Pancreas (tissue), 10 donors: Measurements from ENCODE around the gene PCDH1. TPM values are rescaled to one million over a fixed set of nuclear protein-coding genes. Genes with fewer than 3 reads are reported as not detected.
A peak's percentile ranks its signal among the peaks of the same experiment; 100 is the strongest.

Source experiments
- ATAC-seq, 4 donors: fragments of 200-7000 bp; cut with Tn5 transposase; one replicate each; pipeline versions ENCODE4 v1.8.0 to v1.9.1; 2020; ENCODE audit warnings: mild to moderate bottlenecking in 4 of 4, moderate library complexity in 4 of 4
- DNase-seq, 6 donors: peaks; one replicate each; pipeline ENCODE4 v3.0.0-alpha.2; 2020
- FAIRE-seq: peaks from 2 replicates; lab custom pipeline; 2012; peaks lifted over from hg19 to GRCh38; lab: Jason Lieb, UNC
- H3K27ac ChIP-seq, 4 donors: fragments of 200-600 bp; sonication (generic); 1 replicate in 3 of 4; 2 replicates in 1 of 4; pipeline versions ENCODE4 v1.5.0 to v1.8.0; 2020
- H3K27me3 ChIP-seq, 4 donors: fragments of 200-600 bp; one replicate each; pipeline ENCODE4 v1.8.0; 2021
- H3K36me3 ChIP-seq, 3 donors: fragments of 200-600 bp; sonication (generic) in 1 of 3; one replicate each; pipeline versions ENCODE4 v1.5.0 to v1.8.0; 2020 to 2021
- H3K4me1 ChIP-seq, 3 donors: fragments of 200-600 bp; one replicate each; pipeline ENCODE4 v1.8.0; 2021
- H3K4me3 ChIP-seq, 4 donors: fragments of 200-600 bp; sonication (generic) in 2 of 4; one replicate each; pipeline versions ENCODE4 v1.5.0 to v1.8.0; 2020 to 2021
- H3K9me3 ChIP-seq, 4 donors: fragments of 200-600 bp; one replicate each; pipeline ENCODE4 v1.8.0; 2021
- CTCF ChIP-seq, 4 donors: fragments of 200-600 bp; sonication (generic) in 3 of 4; IDR thresholded peaks; one replicate each; pipeline versions ENCODE4 v1.5.0 to v1.8.0; 2021; ENCODE audit warnings: antibody characterized with exemption in 4 of 4
- WGBS, 2 donors: extraction: QIAGEN DNeasy Blood & Tissue Kit; methylation state at CpG; one replicate each; pipeline ENCODE4 v1.1.7; 2013; 5-methylcytosine and 5-hydroxymethylcytosine counted together
- intact Hi-C, 3 donors: fragments of 100-400 bp; cut with DNase I; formaldehyde crosslinking; loops; one replicate each; pipeline versions ENCODE4 v1.11.1 to v1.14.2; 2022
- polyA plus RNA-seq, 2 donors: library from polyadenylated mRNA; stranded (reverse); fragments of 200-250 nt; gene quantifications; one replicate each; pipeline ENCODE4 v1.2.3, GENCODE V29; 2013
- total RNA-seq, 6 donors: library from RNA; stranded (reverse); fragmentation: NEBNext Ultra II Directional in 4 of 6; extraction: Animal tissue kit (Norgen Biotek cat#: 25700) in 4 of 6; gene quantifications; one replicate each; pipeline versions ENCODE4 v1.2.1 to v1.2.4, GENCODE V29; 2021 to 2023
- donor health status: healthy with polysubstance abuse.
- donor health status: DM: no; HTN: no; CAD: no; lungs with moderate emphysema.
- donor health status: DM: no; HTN: no; CAD: no.
- donor health status: control.
- donor health status: control.
- donor health status: Bipolar disorder and iron deficiency.
- donor health status: DM: yes; HTN: yes; CAD: no.
- donor health status: DM: no; HTN: no; CAD: no.
- donor health status: DM: no; HTN: no; CAD: no.
- donor health status: DM: yes; HTN: yes; CAD: no.

Gene PCDH1
- total and polyA plus RNA-seq, 8 donors: 6.8 to 30.7 (median 13.4) TPM

DNA sequence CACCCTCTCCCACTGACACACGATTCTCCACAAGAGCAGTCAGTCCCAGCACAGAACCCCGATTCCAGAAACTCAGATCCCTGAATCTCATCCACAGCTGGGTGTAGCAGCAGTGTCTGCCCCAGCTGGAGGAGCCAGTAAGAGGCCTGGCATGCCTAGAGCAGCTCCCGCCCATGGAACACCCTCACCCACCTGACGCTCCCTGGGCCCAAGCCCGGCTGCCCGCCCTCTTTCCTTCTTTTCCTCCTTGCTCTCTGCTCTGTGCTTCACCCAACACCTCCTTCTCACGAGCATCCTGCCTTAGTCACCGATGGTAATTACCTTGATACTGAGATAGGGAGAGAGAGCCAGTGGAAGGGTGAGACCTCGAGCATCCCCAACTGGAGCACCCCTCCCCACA is 8.7 kb downstream of the PCDH1 start:
- DNase-seq: peak in 1 of 6 donors; percentile 43
- Histone ChIP-seq H3K36me3 (peaks cover 0 to 12% (median 3%) of the 10 kb centered on the region in 3 donors), H3K4me1 (peaks cover 14 to 15% (median 15%) of the 10 kb centered on the region in 3 donors), H3K4me3 (no peak overlapping the region), H3K9me3 (no peaks in the 10 kb centered on the region), H3K27me3 (no peaks in the 10 kb centered on the region), H3K27ac (no peak overlapping the region)
- ATAC-seq: peak in 2 of 4 donors; percentile 14 to 25
- FAIRE-seq: no peak
- intact Hi-C loops: no loop called here
- 87 to 89% methylated on average over 9 of the region's 9 CpGs for WGBS, 2 donors
- TF ChIP-seq CTCF (IDR thresholded peaks at IDR 0.05): no peak

DNA sequence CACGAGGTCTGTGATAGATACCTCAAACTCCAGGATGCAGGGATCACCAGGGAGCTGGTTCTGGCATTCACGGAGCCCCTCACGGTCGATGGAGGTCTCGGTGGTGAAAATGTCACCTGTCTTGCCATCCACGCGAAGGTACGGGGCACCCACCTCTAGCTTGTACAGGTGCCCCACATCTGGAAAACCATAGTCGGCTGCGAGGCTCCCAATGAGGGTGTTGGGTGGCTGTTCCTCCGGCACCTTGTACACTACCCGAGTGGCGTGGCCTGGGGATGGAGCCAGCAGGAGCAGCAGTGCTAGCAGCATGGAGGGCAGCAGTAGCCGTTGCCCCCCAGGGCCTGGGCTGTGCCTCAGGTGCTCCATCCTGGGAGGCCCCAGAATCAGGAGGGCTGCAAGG is 9.2 kb downstream of the PCDH1 start:
- DNase-seq: peak in 1 of 6 donors; percentile 42
- Histone ChIP-seq H3K36me3 (peaks cover 0 to 13% (median 3%) of the 10 kb centered on the region in 3 donors), H3K27ac (no peak overlapping the region), H3K4me3 (no peak overlapping the region), H3K4me1 (peaks cover 9 to 10% (median 10%) of the 10 kb centered on the region in 3 donors), H3K27me3 (no peaks in the 10 kb centered on the region), H3K9me3 (no peaks in the 10 kb centered on the region)
- intact Hi-C loops: no loop called here
- 92% methylated on average over 14 of the region's 14 CpGs for WGBS, 2 donors
- FAIRE-seq: no peak
- TF ChIP-seq CTCF (IDR thresholded peaks at IDR 0.05): no peak
- ATAC-seq: no peak

DNA sequence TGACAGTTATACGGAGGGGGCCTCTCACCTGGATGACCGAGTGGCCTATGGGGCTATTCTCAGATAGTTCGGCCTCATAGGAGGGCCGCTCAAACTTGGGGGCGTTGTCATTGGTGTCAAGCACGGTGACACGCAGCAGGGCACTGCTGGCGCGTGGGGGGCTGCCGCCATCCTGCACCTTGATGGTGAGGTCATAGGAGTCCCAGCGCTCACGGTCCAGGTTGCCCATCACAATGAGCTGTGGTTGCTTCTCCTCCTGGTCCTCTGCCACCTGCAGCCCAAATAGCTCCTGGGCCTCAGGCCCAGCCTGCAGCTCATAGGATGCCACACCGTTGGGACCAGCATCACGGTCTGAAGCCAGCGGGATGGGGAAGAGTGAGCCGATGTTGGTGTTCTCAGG is 9.7 kb downstream of the PCDH1 start:
- intact Hi-C loops: no loop called here
- ATAC-seq: no peak
- Histone ChIP-seq H3K36me3 (peaks cover 3 to 18% (median 3%) of the 10 kb centered on the region in 3 donors), H3K4me1 (peaks cover 5 to 7% (median 6%) of the 10 kb centered on the region in 3 donors), H3K4me3 (no peak overlapping the region), H3K27me3 (no peaks in the 10 kb centered on the region), H3K9me3 (no peaks in the 10 kb centered on the region), H3K27ac (no peak overlapping the region)
- FAIRE-seq: no peak
- WGBS, 2 donors: 93 to 97% methylated on average over 16 of the region's 16 CpGs
- TF ChIP-seq CTCF (IDR thresholded peaks at IDR 0.05): no peak
- peak in 2 of 6 donors; percentile 12 to 45 for DNase-seq

DNA sequence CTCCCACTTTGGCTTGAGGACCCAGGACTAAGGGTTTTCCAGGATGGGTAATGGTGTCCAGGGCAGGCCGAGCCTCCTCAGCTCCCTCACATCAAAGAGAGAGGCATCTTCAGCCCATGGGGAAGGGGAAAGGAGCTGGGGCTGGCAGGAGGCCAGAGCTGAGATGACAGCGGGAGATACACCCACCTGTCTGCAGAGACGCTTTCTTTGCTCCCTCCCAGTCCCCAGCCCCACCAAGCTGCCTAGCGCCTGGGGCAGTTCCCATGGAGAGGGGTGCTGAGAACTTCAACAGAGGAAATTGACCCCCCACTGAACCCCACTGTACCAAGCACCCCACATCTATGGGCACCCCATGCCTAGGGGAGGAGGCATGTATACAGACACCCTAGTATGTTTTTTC is 10.6 kb downstream of the PCDH1 start:
- intact Hi-C loops: no loop called here
- ATAC-seq (no peak), FAIRE-seq (no peak), DNase-seq (peak in 1 of 6 donors; percentile 57)
- Histone ChIP-seq H3K4me1 (peaks cover 5 to 7% (median 6%) of the 10 kb centered on the region in 3 donors), H3K9me3 (no peaks in the 10 kb centered on the region), H3K27ac (peak overlapping the region in 2 of 4 donors; percentile 76 to 84), H3K4me3 (no peak overlapping the region), H3K36me3 (peaks cover 3 to 18% (median 3%) of the 10 kb centered on the region in 3 donors), H3K27me3 (no peaks in the 10 kb centered on the region)
- WGBS, 2 donors: 77 to 97% methylated on average over 3 to 4 of the region's 4 CpGs
- no peak for TF ChIP-seq CTCF (IDR thresholded peaks at IDR 0.05)

DNA sequence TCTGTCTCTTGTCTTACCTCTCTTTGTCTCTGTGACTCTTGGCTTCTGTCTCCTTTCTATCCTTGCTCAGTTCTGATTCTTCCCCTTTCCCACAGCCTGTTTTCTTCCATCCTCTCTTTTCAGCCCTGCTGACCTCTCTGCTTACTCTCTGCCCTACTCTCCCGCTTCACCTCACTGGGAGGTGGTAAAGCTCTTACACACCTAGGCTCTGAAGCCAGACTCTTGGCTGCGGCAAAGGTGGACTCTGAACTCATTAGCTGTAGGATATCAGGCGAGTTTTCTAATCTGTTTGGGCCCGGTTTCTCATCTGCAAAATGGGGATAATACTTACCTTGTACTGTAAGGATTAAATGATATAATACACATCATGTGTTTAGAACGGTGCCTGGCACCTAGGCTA is 11.1 kb downstream of the PCDH1 start:
- Histone ChIP-seq H3K4me3 (no peak overlapping the region), H3K27ac (peak overlapping the region in 3 of 4 donors; percentile 43 to 84 (median 76)), H3K4me1 (peaks cover 5 to 7% (median 6%) of the 10 kb centered on the region in 3 donors), H3K27me3 (no peaks in the 10 kb centered on the region), H3K36me3 (peaks cover 3 to 18% (median 3%) of the 10 kb centered on the region in 3 donors), H3K9me3 (no peaks in the 10 kb centered on the region)
- ATAC-seq (peak; percentile 42 to 47 (median 45)), DNase-seq (peak in 1 of 6 donors; percentile 19), FAIRE-seq (no peak)
- TF ChIP-seq CTCF (IDR thresholded peaks at IDR 0.05): no peak
- intact Hi-C loops: no loop called here
- WGBS, 2 donors: 26 to 35% methylated on average over 5 of the region's 5 CpGs
